CD4-positive, alpha-beta T cell treated with Interleukin-15 for 1 hour (primary cell): Measurements from ENCODE around the gene CTNNA2.
"Not testable (repeated sequence)": the region's sequence is repeated elsewhere in the genome, so short reads cannot be mapped to it uniquely, and the experiment has no call there.

ENCODE experiments used
- DNase-seq: peaks from one replicate; pipeline ENCODE4 v3.0.0-alpha.2; 2020

Gene CTNNA2

DNA sequence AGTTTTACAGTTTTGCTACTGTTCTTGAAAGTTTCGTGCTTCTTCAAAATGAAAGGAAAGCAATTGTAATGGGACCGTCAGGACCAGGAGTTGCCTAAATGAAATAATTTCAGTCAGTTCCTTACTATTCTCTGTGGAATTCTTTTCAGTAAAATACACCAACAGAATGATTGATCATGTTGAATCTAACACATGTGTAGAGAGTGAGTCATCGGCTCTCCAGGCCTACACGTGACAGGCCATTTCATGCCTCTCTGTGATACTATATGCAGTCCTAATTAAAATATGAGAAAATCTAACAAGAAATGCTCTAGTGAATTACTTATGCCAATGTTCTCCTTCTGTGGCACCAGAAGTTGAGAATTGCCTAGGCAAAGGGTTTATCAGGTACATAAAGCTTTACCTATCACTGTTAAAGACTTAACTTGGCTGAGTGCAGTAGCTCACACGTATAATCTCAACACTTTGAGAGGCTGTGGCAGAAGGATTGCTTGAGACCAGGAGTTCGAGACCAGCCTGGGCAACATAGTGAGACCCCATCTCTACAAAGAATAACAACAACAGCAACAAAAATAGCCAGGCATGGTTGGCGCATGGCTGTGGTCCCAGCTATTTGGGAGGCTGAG is 592.3 kb downstream of the CTNNA2 start:
- no peak for DNase-seq

DNA sequence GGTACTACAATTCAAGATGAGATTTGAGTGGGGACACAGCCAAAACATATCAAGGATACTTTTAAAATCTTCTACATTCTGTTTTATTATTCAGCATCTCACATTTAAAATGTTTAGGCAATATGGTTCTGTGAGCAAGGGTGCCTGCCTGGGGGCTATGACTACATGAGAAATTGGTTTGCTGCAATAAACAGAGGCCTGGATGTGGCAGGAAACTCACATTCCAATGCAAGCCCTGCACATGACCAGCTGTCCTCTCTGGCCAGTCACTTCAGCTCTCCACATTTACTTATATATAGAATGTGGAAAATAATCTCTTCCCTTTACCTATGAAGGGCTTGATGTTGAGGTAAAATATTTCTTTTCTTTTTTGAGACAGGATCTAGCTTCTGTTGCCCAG is 598.3 kb downstream of the CTNNA2 start:
- DNase-seq: no peak

DNA sequence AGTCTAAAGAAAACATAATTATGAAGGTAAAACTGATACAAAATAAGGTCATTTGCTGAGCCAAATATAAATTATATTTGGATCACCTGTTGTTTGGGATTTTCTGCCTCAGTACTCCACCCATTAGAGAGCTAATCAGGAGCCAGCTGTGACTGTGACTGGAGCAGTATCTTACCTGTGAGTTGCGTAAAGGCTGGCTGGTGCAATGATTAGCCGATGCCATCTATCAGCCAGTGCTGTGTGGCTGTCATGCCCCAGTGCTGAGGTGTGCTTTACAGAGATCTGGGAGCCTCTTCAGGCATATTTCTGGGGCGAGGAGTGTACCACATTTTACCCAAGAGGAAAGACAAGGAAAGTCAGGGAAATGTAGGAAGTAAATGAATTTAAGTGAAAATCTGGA is 599.9 kb downstream of the CTNNA2 start:
- DNase-seq: no peak

DNA sequence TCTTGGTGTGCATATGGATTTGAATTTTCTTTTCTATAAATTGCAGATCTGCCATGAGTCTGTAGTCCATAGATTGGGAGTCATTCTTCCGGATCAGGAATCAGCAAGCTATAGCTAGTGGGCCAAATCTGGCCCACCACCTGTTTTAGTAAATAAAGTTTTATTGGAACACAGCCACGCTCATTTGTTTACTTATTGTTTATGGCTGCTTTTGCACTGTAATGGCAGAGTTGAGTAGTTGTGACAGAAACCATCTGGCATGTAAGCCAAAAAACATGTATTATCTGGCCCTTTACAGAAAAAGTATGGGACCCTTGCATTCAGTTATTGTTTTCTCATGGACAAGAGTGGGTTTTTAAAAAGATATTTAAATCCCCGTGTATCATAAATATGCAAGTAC is 600.5 kb downstream of the CTNNA2 start:
- DNase-seq: no peak

DNA sequence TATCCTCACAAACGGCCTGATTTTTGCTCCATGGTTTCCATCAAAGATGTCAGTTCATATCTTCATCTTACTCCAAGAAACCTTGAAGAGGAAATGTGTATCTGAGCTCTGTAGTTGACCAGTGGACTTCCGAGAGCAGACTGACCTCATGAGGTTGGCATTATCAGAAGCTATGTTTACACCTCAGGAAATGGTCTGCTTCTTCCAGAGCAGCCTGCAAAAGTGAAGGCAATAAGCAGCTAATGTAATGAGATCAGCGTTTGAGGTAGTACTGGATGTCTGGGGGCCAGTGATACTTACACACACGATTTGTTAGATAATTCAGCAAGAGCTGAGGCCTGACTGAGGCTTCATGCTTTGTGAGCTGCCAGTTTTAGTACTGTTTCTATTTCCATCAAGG is 602.0 kb downstream of the CTNNA2 start:
- no peak for DNase-seq

DNA sequence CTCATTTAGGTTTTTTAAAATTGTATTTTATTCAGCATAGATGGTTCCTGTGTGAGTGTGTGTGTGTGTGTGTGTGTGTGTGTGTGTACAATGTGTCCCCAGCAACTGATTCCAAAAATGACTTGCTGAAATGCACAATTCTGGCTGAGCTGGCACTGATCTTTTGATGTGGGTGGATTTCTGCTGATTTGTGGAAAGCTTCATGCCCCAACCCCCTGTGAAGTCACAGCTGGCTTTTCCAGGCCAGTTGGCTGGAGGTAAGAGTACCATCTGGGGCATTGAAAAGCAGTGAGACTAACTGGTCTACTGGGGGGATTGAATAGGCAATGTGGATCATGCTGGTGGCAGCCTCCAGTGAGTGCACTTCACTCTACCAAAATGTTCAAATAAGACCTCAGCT is 604.5 kb downstream of the CTNNA2 start:
- no peak for DNase-seq

DNA sequence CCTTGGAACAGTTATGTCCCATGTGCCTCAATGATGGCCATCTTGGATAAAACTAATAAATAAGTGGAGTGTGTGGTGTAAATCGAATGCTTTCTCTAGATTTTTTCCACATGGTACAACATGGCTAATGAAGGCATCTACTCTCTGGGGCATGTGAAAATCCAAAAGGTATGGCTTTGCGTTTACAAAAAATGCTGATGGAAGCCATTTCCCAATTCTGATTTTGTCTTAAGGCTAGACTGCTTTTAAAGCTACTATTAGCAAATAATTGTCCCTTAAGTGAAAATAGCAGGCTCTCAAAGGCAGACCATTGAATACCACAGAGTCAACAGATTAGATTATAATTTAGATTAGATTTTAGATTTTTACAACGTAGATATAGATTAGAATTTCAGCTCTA is 608.0 kb downstream of the CTNNA2 start:
- no peak for DNase-seq

DNA sequence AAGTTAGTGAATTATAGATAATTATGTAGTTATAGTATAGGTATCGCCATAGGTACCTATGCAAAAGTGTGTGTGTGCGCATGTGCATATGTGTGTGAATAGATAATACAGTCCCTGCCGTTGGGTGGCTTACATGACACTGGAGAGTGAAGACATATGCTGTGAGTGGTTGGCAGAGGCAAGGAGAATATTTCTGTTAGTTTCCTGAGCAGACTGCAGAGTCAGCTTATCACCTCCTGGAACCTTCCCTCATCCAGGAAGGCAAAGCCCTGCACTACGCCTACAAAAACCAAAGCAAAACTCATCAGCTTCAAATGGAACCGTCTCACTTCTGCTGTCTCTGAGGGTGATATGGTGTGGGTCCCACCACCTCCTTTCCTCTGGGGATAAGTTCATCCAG is 609.8 kb downstream of the CTNNA2 start:
- no peak for DNase-seq

DNA sequence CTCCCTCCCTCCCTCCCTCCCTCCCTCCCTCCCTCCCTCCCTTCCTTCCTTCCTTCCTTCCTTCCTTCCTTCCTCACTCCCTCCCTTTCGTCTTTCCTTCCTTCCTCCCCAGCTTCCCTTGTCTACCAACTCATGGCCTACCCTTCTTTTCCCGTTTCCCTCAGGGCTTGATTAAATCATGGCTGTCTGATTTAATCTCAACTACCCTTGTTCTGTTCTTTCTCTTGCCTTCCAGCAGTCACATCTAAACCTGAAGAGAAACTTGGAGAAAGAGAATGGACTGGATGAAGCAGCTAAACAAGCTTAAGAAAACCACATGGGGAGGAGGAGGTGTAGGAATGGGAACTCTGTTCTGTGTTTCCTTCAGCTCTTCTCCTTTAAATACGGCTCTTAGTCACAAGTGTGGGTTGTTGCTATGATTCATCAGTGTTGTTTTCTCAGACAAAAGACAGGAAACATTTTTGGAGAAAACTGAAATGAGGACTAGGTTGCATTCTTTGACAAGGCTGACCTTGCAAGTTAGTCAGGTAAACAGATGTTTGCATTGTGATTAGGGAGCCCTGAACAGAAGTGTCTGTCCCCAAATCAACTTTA is 613.8 kb downstream of the CTNNA2 start:
- DNase-seq: no peak

DNA sequence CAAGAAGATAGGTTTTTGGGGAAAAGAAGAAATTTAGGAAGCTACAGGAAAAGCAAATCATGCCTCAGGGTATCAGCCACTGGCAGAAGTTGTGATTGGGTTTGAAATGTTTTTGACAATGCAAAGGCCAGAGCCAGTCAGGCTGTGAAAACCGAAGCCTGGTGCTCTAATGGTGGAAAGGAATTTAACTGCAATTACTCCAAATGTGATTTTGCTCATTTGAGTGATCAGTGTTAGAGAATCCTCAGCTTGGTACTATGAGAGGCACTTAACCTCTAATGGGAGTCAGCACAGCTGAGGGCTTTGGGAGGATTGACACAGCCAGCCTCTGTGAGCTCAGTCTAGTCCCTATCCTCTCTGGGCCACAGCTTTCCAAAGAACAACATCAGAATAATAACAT is 615.2 kb downstream of the CTNNA2 start:
- no peak for DNase-seq

DNA sequence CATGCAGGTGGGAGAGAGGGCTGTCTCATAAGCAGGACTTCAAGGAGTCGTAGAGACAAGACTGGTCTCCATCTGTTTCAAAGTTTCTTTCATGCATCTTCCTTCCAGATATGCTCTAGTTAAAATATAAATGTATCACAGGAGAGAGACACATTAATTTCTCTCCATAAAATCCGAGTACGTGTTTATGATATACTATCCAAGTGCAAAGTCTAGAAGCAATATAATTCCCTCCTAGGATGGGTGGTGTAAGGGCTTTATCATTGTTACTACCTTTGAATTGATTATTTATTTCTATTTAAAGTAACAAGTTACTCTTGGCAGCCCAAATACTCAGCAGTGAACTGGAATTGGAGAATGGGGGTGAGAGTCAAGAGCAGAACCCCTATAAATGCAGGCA is 619.4 kb downstream of the CTNNA2 start:
- DNase-seq: no peak

DNA sequence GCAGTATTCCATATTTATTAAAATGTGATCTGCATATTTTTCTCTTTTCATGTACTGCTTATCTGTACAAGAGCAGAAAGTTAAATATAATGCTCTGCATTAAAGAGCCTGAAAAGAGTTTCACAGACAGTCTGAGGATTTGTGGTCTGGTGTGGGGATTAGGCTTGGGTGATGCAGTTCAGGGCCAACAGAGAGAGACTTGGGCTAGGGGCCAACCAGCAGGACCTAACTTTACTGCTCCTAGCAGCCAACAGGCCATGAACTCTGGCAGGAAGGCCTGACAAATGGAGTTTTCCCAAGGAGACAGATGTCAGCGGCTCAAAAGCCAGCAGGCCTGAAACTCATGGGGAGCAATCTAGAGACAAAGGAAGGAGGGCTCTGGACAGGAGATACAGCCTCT is 622.1 kb downstream of the CTNNA2 start:
- no peak for DNase-seq

DNA sequence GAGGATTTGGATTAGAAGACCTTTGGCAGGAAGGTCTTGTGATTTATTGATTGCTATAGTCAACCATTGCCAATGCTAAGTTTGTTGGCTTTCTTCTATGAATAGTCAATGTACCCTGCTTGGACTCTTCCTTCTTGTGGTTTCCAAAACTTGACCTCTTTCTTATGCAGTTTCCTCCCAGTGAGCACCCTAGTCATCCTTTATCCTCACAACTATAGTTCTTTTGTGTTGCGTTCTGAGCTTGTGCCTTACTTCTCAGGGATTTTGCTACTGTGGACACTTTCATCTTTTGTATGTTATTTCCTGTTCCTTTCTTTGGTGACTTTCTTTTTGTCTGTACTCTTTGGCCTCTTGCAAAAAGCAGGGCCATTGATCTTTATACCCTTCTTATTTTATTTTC is 623.5 kb downstream of the CTNNA2 start:
- DNase-seq: no peak

DNA sequence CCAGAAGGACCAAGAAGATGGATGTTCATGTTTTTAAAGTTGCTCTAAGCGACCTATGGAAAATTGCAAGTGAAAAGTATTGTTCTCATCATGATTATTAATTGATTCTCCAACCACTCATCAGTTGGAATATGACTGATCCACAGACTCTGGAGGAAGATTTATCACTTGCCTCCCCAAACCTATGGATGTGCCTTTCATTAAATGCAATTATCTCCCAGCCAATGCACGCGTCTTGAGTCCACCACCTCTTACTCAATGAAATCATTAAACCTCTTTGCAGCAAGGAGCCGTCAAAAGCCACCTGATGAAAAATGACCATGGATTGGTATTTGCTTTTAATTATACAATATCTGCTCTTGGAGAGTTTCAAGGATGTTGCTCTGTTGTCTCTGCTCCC is 626.1 kb downstream of the CTNNA2 start:
- DNase-seq: no peak

DNA sequence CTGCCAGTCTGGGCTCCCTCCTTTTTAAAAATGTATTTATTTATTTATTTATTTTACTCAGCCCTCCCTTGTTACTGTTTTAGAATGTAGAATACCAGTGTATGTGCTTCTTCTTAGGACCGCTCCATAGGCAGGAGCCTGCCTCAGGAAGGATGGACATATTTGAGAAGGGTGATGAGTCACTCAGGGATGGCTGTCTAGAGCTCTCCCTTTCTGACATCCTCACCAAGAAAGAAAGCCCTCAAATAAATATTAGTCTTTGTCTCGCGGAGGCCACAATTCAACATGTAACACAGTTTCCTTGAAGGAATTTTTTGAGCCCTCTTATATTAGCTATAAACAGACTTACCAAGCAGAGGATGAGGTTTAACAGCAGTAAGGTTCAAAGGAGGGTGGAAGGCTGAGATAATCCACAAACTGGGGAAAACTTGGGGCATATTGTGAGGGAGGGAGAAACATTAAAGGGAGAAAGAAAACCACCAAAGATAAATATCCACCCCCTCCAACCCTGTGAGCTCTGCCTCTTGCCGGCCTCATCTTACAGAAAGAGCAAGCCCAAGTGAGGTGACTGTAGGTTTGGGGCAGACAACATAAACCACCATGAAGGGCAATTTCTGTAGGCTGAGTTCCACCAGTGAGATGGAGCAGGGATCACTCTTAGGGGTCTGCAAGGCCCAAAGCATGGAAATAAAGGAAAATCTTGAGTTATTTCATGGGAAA is 628.3 kb downstream of the CTNNA2 start:
- DNase-seq: no peak

DNA sequence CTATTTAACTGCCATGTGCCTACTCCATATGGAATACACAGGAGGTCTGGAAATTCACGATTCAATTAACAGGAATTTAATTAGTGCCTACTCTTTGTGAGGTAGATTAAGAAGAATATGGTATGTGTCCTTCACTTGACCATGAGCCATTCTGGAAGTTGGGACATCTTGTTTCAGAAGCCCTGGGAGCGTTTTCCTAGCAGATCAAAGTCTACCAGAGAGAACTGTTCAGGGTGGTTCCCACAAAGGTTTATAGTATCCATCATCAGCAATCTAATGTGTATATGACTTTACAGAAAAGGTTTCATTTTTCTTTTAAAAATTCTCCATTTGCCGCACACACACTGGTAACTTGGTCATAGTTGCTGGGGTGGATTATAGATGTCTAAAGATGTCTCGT is 632.6 kb downstream of the CTNNA2 start:
- no peak for DNase-seq

DNA sequence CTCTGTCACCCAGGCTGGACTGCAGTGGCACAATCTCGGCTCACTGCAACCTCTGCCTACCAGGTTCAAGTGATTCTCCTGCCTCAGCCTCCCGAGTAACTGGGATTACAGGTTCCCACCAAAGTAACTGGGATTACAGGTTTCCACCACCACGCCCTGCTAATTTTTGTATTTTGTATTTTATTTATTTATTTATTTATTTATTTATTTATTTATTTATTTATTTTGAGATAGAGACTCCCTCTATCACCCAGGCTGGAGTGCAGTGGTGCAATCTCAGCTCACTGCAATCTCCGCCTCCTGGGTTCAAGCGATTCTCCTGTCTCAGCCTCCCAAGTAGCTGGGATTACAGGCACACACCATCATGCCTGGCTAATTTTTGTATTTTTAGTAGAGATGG is 633.9 kb downstream of the CTNNA2 start:
- not testable (repeated sequence) for DNase-seq

DNA sequence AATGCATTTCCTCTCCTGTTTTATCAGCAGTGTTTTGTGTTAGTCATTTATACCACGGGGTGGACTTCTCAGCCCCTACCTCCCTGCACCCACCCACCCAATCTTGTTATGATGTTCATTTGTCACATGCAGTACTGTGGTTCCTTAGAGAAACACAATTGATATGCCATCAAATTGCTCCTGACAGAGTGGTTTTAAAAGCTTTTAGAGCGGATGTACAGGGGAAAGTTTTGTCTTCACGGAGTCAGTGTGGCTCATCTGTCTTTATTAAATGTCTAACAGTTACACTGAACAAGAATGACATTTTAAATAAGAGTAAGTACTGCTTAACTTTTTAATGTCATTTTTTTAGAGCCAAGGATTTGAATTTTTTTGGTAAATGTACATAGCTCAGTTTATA is 634.8 kb downstream of the CTNNA2 start:
- DNase-seq: no peak

DNA sequence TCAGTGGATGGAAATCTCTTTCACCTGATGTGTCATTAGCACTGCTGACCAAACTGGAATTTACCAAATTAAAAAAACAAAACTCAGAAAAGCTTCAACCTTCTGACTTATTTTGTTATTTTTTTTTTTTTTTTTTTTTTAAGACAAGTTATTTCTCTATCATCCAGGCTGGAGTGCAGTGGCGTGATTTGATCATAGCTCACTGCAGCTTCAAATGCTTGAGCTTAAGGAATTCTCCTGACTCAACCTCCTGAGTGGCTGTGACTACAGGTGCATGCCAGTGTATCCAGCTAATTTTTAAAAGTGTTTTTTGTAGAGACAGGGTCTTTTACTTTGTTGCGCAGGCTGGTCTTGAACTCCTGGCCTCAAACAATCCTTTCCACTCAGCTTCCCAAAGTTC is 636.1 kb downstream of the CTNNA2 start:
- DNase-seq: no peak

DNA sequence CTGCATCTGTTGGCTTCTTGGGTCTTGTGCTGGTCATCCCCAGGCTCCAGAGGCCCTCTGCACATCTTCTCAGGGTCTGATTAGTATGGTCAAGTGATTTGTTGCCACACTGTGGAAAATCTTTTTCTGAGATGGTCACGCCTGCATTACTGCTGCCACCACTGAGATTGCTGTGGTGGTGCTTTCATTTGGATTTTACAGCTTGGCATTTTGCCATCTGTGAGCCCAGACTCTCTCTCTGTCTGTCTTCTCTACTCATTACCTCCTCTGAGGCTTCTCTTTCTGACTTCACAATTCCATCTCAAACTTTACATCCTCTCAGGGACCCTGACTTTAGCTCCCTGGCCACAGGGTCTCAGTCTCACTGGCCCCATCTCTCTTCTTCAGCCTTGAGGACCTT is 637.1 kb downstream of the CTNNA2 start:
- DNase-seq: no peak

DNA sequence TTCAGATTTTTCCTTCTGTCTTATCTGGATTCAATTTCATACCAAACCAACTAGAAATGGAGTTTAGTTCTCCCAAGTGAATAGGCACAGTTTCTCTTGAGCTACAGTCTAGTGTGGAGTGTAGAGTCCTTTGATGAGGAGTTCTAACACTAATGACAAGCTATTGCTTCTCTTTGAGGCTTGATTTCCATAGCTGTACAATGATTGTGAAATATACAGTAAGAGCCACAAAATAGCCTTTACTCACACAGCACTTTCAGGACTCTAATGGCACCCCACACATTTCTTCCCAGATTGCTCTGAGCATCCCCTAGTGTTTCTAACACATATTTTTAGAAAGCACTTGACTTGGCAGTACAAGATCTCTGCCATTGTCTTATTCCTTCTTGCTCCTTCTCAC is 638.4 kb downstream of the CTNNA2 start:
- no peak for DNase-seq

DNA sequence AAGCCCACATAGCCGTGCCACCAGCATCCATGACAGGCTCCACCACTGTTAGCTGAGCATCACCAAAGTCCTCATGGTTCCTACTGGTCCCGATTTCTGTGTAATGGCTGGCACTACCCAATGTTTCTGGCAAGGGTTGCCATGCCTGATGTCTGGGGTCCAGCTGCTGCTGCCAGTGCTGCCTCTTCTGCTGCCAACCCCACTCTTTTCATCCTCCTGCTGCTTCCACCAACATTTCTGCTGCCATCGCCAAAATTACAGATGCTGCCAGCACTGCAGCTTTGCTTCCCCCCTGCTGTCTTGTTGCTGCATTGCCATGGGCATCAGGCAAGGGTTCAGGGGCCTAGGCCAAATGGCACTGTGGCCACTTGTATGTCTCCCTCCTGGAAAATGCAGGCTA is 638.8 kb downstream of the CTNNA2 start:
- no peak for DNase-seq

DNA sequence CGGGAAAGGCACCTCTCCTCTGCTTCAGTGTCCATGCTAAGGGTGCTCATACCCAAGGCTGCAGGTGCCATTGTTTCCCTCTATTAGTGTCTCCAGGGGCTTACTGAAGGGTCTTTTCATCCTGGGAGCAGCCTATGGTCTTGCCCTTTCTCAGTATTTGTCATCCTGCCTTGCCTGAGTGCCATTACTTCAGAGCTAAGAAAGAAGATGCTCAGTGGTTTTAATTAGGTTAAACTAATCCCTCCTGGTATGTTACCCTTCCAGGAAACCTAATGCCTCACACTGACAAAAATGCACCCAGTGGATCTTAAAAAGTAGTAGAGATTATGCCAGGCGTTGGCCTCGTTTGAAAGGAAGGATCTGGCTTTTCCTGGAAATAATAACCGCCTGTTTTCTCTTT is 640.3 kb downstream of the CTNNA2 start:
- DNase-seq: no peak

DNA sequence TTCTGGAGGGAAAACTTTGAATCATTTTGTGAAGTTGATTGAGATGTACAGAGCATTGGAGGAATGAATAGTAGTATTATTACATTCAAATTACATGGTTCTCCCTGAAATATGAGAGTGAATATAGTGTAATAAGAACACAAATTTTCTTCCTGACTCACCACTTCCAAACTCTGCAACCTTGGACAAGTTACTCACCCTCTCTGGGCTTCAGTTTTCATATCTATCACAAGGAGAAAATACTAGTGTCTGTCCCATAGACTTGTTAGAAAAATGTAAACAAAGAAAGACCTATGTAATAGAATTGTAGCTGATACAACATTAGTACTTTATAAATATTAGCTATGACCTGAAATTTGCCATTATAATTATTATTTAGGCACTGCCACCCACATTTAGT is 640.9 kb downstream of the CTNNA2 start:
- no peak for DNase-seq
